Measurements from ENCODE around the gene FANCC.
A peak's percentile ranks its signal among the peaks of the same experiment; 100 is the strongest.
"Not testable (repeated sequence)": the region's sequence is repeated elsewhere in the genome, so short reads cannot be mapped to it uniquely, and the experiment has no call there.

The FANCC gene

DNA sequence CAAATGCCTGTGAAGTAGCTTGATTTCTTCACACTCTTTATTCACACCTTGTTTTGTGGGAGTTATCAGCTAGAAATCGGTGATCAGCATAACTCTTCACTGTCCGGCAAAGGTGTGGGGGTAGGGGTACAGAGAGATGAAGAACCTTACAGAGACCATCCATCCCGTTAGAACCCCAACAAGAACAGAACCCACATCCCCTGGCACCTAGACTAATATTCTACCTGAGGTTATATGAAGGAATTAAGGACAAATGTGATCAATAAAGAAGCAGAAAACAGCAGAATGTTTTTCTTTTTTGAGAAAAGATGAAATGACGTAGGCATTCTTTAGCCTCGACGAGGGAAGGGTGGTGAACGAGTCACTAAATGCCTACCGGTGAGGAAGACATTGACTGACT is 44.7 kb downstream of the FANCC start:
- H3K4me3 ChIP-seq (ENCODE audit: low read depth, low read length), result no peak overlapping the region
- TF ChIP-seq, protein P1, sequence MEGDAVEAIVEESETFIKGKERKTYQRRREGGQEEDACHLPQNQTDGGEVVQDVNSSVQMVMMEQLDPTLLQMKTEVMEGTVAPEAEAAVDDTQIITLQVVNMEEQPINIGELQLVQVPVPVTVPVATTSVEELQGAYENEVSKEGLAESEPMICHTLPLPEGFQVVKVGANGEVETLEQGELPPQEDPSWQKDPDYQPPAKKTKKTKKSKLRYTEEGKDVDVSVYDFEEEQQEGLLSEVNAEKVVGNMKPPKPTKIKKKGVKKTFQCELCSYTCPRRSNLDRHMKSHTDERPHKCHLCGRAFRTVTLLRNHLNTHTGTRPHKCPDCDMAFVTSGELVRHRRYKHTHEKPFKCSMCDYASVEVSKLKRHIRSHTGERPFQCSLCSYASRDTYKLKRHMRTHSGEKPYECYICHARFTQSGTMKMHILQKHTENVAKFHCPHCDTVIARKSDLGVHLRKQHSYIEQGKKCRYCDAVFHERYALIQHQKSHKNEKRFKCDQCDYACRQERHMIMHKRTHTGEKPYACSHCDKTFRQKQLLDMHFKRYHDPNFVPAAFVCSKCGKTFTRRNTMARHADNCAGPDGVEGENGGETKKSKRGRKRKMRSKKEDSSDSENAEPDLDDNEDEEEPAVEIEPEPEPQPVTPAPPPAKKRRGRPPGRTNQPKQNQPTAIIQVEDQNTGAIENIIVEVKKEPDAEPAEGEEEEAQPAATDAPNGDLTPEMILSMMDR (IDR thresholded peaks at IDR 0.05; ENCODE audit: low read depth, low read length), result no peak
- DNase-seq, result no peak
- no peak overlapping the region for H3K27ac ChIP-seq
- no peaks in the 10 kb centered on the region for H3K36me3 ChIP-seq
- H3K9me3 ChIP-seq (ENCODE audit: severe bottlenecking), result no peaks in the 10 kb centered on the region
- no peaks in the 10 kb centered on the region for H3K27me3 ChIP-seq (ENCODE audit: insufficient read depth, low read depth, severe bottlenecking)

DNA sequence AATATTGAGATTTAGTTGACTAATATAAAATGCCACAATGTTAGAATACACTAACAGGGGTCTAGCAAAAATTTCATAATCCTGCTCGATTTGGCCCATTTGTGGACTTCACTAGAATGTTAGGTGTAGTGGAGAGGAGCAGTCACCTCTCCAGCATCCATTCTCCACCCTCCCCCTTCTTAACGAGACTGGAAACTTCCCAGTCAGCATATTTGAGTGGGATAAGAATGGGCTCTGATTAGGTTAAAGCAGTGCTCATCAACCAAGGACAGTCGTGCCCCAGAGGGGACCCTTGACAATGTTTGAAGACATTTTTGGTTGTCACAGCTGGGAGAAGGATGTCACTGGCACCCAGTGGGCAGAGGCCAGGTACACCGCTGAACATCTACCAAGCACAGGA is 46.7 kb downstream of the FANCC start:
- Histone ChIP-seq H3K27ac (no peak overlapping the region), H3K27me3 (ENCODE audit: insufficient read depth, low read depth, severe bottlenecking) (no peaks in the 10 kb centered on the region), H3K4me3 (ENCODE audit: low read depth, low read length) (no peak overlapping the region), H3K9me3 (ENCODE audit: severe bottlenecking) (no peaks in the 10 kb centered on the region), H3K36me3 (no peaks in the 10 kb centered on the region)
- DNase-seq, result no peak
- TF ChIP-seq, protein P1 (IDR thresholded peaks at IDR 0.05; ENCODE audit: low read depth, low read length), result no peak

DNA sequence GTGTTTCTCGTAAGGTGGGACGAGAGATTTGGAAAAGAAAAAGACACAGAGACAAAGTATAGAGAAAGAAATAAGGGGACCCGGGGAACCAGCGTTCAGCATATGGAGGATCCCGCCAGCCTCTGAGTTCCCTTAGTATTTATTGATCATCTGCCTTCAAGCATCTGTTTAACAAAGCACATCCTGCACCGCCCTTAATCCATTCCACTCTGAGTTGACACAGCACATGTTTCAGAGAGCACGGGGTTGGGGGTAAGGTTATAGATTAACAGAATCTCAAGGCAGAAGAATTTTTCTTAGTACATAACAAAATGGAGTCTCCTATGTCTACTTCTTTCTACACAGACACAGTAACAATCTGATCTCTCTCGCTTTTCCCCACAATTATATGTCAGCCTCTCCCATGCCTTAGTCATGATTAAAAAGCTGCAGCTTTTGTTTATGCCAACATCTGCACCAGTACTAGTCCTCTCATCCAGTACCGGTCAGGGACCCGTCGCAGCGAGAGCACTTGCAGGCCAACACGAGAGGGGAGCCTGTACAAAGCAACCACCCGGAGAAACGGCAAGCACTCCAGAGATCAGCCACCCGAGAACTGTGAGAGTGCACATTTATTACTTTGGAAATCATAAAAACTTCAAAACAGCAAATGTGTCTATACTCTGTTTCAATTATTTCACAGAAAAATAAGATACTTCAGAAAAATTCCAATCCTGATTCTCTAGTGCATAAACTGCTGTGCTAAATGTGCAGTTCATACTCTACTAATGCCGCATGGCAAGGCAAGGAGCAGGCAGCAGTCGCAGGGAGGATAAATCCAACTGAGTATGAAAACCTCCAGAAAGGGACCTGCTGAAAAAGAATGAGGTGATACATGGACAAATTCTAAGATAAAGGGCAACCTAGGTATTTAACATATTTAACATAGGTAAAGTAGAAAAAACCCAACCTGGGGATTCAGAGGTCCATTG is 47.4 kb downstream of the FANCC start:
- peak overlapping the region; percentile 76 for H3K27ac ChIP-seq
- H3K36me3 ChIP-seq; H3K9me3 ChIP-seq (ENCODE audit: severe bottlenecking); H3K27me3 ChIP-seq (ENCODE audit: insufficient read depth, low read depth, severe bottlenecking): not testable (repeated sequence)
- peak overlapping the region; percentile 26 for H3K4me3 ChIP-seq (ENCODE audit: low read depth, low read length)
- peak; percentile 47 for DNase-seq

DNA sequence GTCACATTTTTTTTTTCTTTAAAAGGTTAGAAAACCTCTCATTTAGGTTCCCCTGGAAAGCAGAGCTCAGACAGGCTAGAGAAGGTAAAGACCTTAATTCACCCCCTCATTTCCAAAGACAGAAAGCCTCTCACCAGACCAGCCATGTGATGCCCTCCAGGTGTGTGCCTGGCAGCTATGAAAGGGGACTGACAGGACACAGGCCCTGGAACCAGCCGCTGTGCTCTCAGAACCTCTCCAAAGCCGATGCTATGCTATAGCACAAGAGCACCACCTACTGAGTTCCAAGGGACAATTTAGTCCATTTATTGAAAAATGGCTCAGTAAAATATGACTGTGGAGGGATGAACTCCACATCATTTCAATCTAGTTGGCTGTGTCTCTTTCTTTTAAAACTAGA is 48.8 kb downstream of the FANCC start:
- Histone ChIP-seq H3K36me3 (no peaks in the 10 kb centered on the region), H3K4me3 (ENCODE audit: low read depth, low read length) (no peak overlapping the region)
- DNase-seq, result peak; percentile 65

DNA sequence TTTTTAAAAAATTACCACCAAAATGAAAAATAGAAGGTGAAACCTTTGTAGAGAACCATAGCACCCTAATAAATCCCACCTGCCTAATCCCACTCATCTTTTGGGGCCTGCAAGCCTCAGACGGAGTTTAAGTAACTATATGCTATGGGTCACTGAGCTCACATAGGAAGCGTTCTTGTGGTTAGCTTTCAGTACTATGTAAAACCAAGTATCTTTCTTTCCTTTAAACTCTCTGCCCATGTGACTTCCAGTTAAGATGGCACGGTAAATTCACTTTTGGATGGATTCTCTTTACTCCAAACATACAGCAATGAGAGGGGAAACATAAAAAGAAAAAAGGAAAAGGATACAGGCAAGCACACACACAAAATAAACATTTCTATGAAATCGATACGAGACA is 50.9 kb downstream of the FANCC start:
- no peaks in the 10 kb centered on the region; the same call in 1 of the 2 replicates for H3K36me3 ChIP-seq
- H3K4me3 ChIP-seq (ENCODE audit: low read depth, low read length), result no peak overlapping the region
- TF ChIP-seq, protein P1 (IDR thresholded peaks at IDR 0.05; ENCODE audit: low read depth, low read length), result no peak
- H3K9me3 ChIP-seq (ENCODE audit: severe bottlenecking), result no peaks in the 10 kb centered on the region
- no peak overlapping the region for H3K27ac ChIP-seq
- DNase-seq, result no peak
- no peaks in the 10 kb centered on the region for H3K27me3 ChIP-seq (ENCODE audit: insufficient read depth, low read depth, severe bottlenecking)

More for the DNA sequence above, 48.8 kb downstream of the FANCC start:
- Histone ChIP-seq H3K9me3 (ENCODE audit: severe bottlenecking) (no peaks in the 10 kb centered on the region), H3K27me3 (ENCODE audit: insufficient read depth, low read depth, severe bottlenecking) (no peaks in the 10 kb centered on the region), H3K27ac (peak overlapping the region; percentile 76)
- TF ChIP-seq, protein P1 (IDR thresholded peaks at IDR 0.05; ENCODE audit: low read depth, low read length), result peak; percentile 56; the same call in 1 of the 2 replicates

DNA sequence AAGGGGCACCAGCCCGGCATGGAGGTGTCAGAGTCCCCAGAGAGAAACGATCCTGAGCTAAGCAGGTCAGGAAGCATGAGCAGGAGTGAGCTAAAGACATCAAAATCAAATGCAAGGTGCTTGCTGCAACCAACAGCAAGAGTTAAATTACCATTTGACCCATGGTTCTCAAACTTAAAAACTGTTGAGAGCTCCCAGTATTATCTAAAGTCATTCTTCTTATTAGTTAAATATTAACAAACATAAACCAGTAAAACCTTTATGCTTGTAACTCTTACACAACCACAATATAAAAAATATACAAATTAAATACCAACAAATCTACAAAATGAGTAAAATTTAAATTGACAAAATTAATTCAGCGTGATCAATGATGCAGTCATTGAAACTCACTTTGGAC is 51.5 kb downstream of the FANCC start:
- Histone ChIP-seq H3K4me3 (ENCODE audit: low read depth, low read length) (no peak overlapping the region), H3K36me3 (no peaks in the 10 kb centered on the region; the same call in 1 of the 2 replicates), H3K27me3 (ENCODE audit: insufficient read depth, low read depth, severe bottlenecking) (no peaks in the 10 kb centered on the region), H3K27ac (no peak overlapping the region), H3K9me3 (ENCODE audit: severe bottlenecking) (no peaks in the 10 kb centered on the region)
- no peak for DNase-seq
- TF ChIP-seq, protein P1 (IDR thresholded peaks at IDR 0.05; ENCODE audit: low read depth, low read length), result no peak

All from WERI-Rb-1 (cell line).